GM23338 (cell line): Measurements from ENCODE around the gene CPB2. TPM values are rescaled to one million over a fixed set of nuclear protein-coding genes. Genes with fewer than 3 reads are reported as not detected.

Experiments used
- ATAC-seq: fragments of 200-7000 bp; cut with Tn5 transposase; 3 replicates; pipeline ENCODE4 v1.9.1; 2020
- DNase-seq: peaks from one replicate; pipeline ENCODE4 v3.0.0-alpha.2; 2015; ENCODE audit warnings: low spot score
- H2AFZ ChIP-seq: fragments of 200-600 bp; sonication (generic); 2 replicates; pipeline ENCODE4 v1.8.0; 2016; ENCODE audit warnings: antibody characterized with exemption, mild to moderate bottlenecking, moderate library complexity
- H3F3A ChIP-seq: fragments of 200-600 bp; sonication (generic); replicated peaks from 2 replicates; pipeline ENCODE4 v1.8.0; 2017; ENCODE audit warnings: antibody characterized with exemption, mixed run types, low read depth
- H3K27ac ChIP-seq: fragments of 200-600 bp; sonication (generic); 2 replicates; pipeline ENCODE4 v1.6.1; 2016; ENCODE audit warnings: low read depth
- H3K27me3 ChIP-seq: fragments of 200-600 bp; sonication (generic); 2 replicates; pipeline ENCODE4 v1.8.0; 2016; ENCODE audit warnings: mild to moderate bottlenecking, mixed run types, moderate library complexity; ENCODE audit not compliant: insufficient read depth
- H3K36me3 ChIP-seq: fragments of 200-600 bp; sonication (generic); 2 replicates; pipeline ENCODE4 v1.8.0; 2016; ENCODE audit warnings: mild to moderate bottlenecking; ENCODE audit not compliant: insufficient read depth
- H3K4me1 ChIP-seq: fragments of 200-600 bp; sonication (generic); 2 replicates; pipeline ENCODE4 v1.8.0; 2016; ENCODE audit warnings: mild to moderate bottlenecking, moderate library complexity; ENCODE audit not compliant: insufficient read depth
- H3K4me2 ChIP-seq: fragments of 200-600 bp; sonication (generic); 2 replicates; pipeline ENCODE4 v1.7.1; 2017; ENCODE audit warnings: mixed run types
- H3K4me3 ChIP-seq: fragments of 200-600 bp; sonication (generic); 2 replicates; pipeline ENCODE4 v1.6.1; 2016; ENCODE audit warnings: mixed run types
- H3K79me2 ChIP-seq: fragments of 200-600 bp; sonication (generic); replicated peaks from 2 replicates; pipeline ENCODE4 v1.8.0; 2017; ENCODE audit warnings: mild to moderate bottlenecking; ENCODE audit not compliant: insufficient read depth
- H3K9me2 ChIP-seq: fragments of 200-600 bp; sonication (generic); 2 replicates; pipeline ENCODE4 v1.8.0; 2017; ENCODE audit not compliant: insufficient read depth
- H4K20me1 ChIP-seq: fragments of 200-600 bp; sonication (generic); replicated peaks from 2 replicates; pipeline ENCODE4 v1.8.0; 2017; ENCODE audit warnings: mild to moderate bottlenecking; ENCODE audit not compliant: insufficient read depth
- H3K27ac Mint-ChIP-seq: 2 replicates; pipeline ENCODE4 v1.8.0; 2020; ENCODE audit warnings: inconsistent platforms, mild to moderate bottlenecking, moderate library complexity, mixed read lengths
- H3K27me3 Mint-ChIP-seq: 3 replicates; pipeline ENCODE4 v1.8.0; 2022; ENCODE audit warnings: low read depth, mild to moderate bottlenecking, moderate library complexity, mixed read lengths, inconsistent platforms; ENCODE audit not compliant: insufficient read depth, poor library complexity
- H3K36me3 Mint-ChIP-seq: 3 replicates; pipeline ENCODE4 v1.8.0; 2021; ENCODE audit warnings: low read depth, mild to moderate bottlenecking, inconsistent platforms, moderate library complexity, mixed read lengths
- H3K4me1 Mint-ChIP-seq: 3 replicates; pipeline ENCODE4 v1.8.0; 2020; ENCODE audit warnings: mild to moderate bottlenecking, inconsistent platforms, mixed read lengths
- H3K4me3 Mint-ChIP-seq: 3 replicates; pipeline ENCODE4 v1.8.0; 2021; ENCODE audit warnings: moderate library complexity, mild to moderate bottlenecking, inconsistent platforms, mixed read lengths
- H3K9me3 Mint-ChIP-seq: 3 replicates; pipeline ENCODE4 v1.8.0; 2020; ENCODE audit warnings: moderate library complexity, mild to moderate bottlenecking, inconsistent platforms, mixed read lengths
- CREB1 ChIP-seq: fragments of 250-450 bp; sonication (Bioruptor Pico); IDR thresholded peaks from 2 replicates; pipeline ENCODE4 v1.5.0; 2020; ENCODE audit warnings: low read depth, mild to moderate bottlenecking, moderate library complexity
- CTCF ChIP-seq, 2 experiments: fragments of 200-600 bp in 1 of 2; sonication (generic) in 1 of 2; conservative IDR thresholded peaks; 2 replicates each; pipeline versions ENCODE4 v1.5.1 to v1.6.1; 2016 to 2017; ENCODE audit warnings: antibody characterized with exemption in 2 of 2, low read depth in 2 of 2, mild to moderate bottlenecking in 2 of 2, moderate library complexity in 1 of 2
- ETS1 ChIP-seq: IDR thresholded peaks from 2 replicates; pipeline ENCODE4 v1.6.1; 2016; ENCODE audit warnings: antibody characterized with exemption
- EZH2 ChIP-seq: fragments of 200-600 bp; sonication (generic); IDR thresholded peaks from one replicate; pipeline ENCODE4 v1.8.0; 2017; ENCODE audit warnings: antibody characterized with exemption, mild to moderate bottlenecking, low read depth; ENCODE audit not compliant: unreplicated experiment
- EZH2phosphoT487 ChIP-seq: fragments of 200-600 bp; sonication (generic); IDR thresholded peaks from one replicate; pipeline ENCODE4 v1.8.1; 2018; ENCODE audit warnings: antibody characterized with exemption; ENCODE audit not compliant: unreplicated experiment
- JUNB ChIP-seq: IDR thresholded peaks from one replicate; pipeline ENCODE4 v1.6.1; 2016; ENCODE audit warnings: antibody characterized with exemption; ENCODE audit not compliant: unreplicated experiment
- NANOG ChIP-seq: IDR thresholded peaks from 2 replicates; pipeline ENCODE4 v1.6.1; 2016; ENCODE audit warnings: antibody characterized with exemption, borderline replicate concordance
- POLR2AphosphoS5 ChIP-seq: IDR thresholded peaks from 2 replicates; pipeline ENCODE4 v1.6.1; 2016; ENCODE audit warnings: antibody characterized with exemption, low read depth
- REST ChIP-seq: IDR thresholded peaks from one replicate; pipeline ENCODE4 v1.6.1; 2018; ENCODE audit warnings: antibody characterized with exemption; ENCODE audit not compliant: unreplicated experiment
- STAT1 ChIP-seq: IDR thresholded peaks from one replicate; pipeline ENCODE4 v1.6.1; 2016; ENCODE audit warnings: antibody characterized with exemption; ENCODE audit not compliant: unreplicated experiment
- ZNF114 ChIP-seq: fragments of 250-450 bp; sonication (Bioruptor Pico); IDR thresholded peaks from 2 replicates; pipeline ENCODE4 v1.5.0; 2020; ENCODE audit warnings: mild to moderate bottlenecking, moderate library complexity
- ZNF331 ChIP-seq: fragments of 250-450 bp; sonication (Bioruptor Pico); IDR thresholded peaks from 2 replicates; pipeline ENCODE4 v1.5.0; 2020; ENCODE audit warnings: low read depth, mild to moderate bottlenecking, moderate library complexity
- ZNF462 ChIP-seq: fragments of 250-450 bp; sonication (Bioruptor Pico); IDR thresholded peaks from 2 replicates; pipeline ENCODE4 v1.5.0; 2020; ENCODE audit warnings: mild to moderate bottlenecking, moderate library complexity
- polyA plus RNA-seq: library from polyadenylated mRNA; unstranded; fragments of >200 nt; fragmentation: Nextera tagmentation; extraction: Ambion mirVana; gene quantifications from 2 replicates; pipeline ENCODE4 v1.2.1, GENCODE V29; 2016
- total RNA-seq: library from RNA; depleted of rRNA; stranded (reverse); fragments of >200 nt; shearing (Covaris generic); gene quantifications from 2 replicates; pipeline ENCODE4 v1.2.3, GENCODE V29; 2014

The CPB2 gene
- total and polyA plus RNA-seq, 2 experiments from 2014 or later: 0.47 TPM; not detected in 1

GRCh38 chr13:46097663-46098062 lies 7.2 kb downstream of the CPB2 start:
- H3K27ac ChIP-seq: no peak overlapping the region
- H3K36me3 Mint-ChIP-seq: no peaks in the 10 kb centered on the region
- no peaks in the 10 kb centered on the region for H3F3A ChIP-seq
- no peak overlapping the region for H3K4me2 ChIP-seq
- no peaks in the 10 kb centered on the region for H3K36me3 ChIP-seq
- peaks cover 3% of the 10 kb centered on the region for H3K27me3 Mint-ChIP-seq
- no peak overlapping the region for H3K27ac Mint-ChIP-seq
- H3K4me3 Mint-ChIP-seq: no peak overlapping the region
- TF ChIP-seq CREB1 (CRISPR knock-in tag) (no peak), ZNF462 (CRISPR knock-in tag) (no peak), ETS1 (no peak), STAT1 (no peak), CTCF (conservative IDR thresholded peaks at IDR 0.05; ENCODE audit: low read depth in 2 of 2) (no peak), EZH2 (no peak), JUNB (no peak), NANOG (no peak), REST (no peak), ZNF114 (no peak), POLR2AphosphoS5 (no peak), EZH2phosphoT487 (no peak), ZNF331 (no peak)
- no peaks in the 10 kb centered on the region for H3K4me1 ChIP-seq
- ATAC-seq (no peak), DNase-seq (no peak)
- no peaks in the 10 kb centered on the region for H3K79me2 ChIP-seq
- no peaks in the 10 kb centered on the region for H4K20me1 ChIP-seq
- H3K9me3 Mint-ChIP-seq: no peaks in the 10 kb centered on the region
- no peaks in the 10 kb centered on the region for H3K27me3 ChIP-seq
- H2AFZ ChIP-seq: no peak overlapping the region
- no peak overlapping the region for H3K4me3 ChIP-seq
- H3K9me2 ChIP-seq: 0 out of 2 replicates have a peak, but pooled peaks cover 3% of the 10 kb centered on the region
- peaks cover 7% of the 10 kb centered on the region; the same call in 2 of the 3 replicates for H3K4me1 Mint-ChIP-seq
